Measurements from ENCODE around the gene NTN1.

The NTN1 gene

GRCh38 chr17:9178319-9178718 is 157.0 kb downstream of the NTN1 start:
- no peak for DNase-seq (ENCODE audit: low read depth, low spot score)
- no peak overlapping the region for H3K27ac ChIP-seq

GRCh38 chr17:9179602-9180001 is 158.3 kb downstream of the NTN1 start:
- no peak for DNase-seq (ENCODE audit: low read depth, low spot score)
- H3K27ac ChIP-seq = no peak overlapping the region

- no peak for DNase-seq (ENCODE audit: low read depth, low spot score)
- no peak overlapping the region for H3K27ac ChIP-seq
Observed at GRCh38 chr17:9181640-9182039, 160.3 kb downstream of the NTN1 start.

- no peak for DNase-seq (ENCODE audit: low read depth, low spot score)
- H3K27ac ChIP-seq = no peak overlapping the region
Observed at GRCh38 chr17:9183306-9183705, 162.0 kb downstream of the NTN1 start.

GRCh38 chr17:9185142-9185541 is 163.8 kb downstream of the NTN1 start:
- no peak overlapping the region for H3K27ac ChIP-seq
- no peak for DNase-seq (ENCODE audit: low read depth, low spot score)

GRCh38 chr17:9185688-9186284 is 164.5 kb downstream of the NTN1 start:
- H3K27ac ChIP-seq = no peak overlapping the region
- no peak for DNase-seq (ENCODE audit: low read depth, low spot score)

GRCh38 chr17:9187828-9188227 is 166.5 kb downstream of the NTN1 start:
- H3K27ac ChIP-seq = no peak overlapping the region
- DNase-seq (ENCODE audit: low read depth, low spot score) = no peak

GRCh38 chr17:9188367-9188766 is 167.1 kb downstream of the NTN1 start:
- DNase-seq (ENCODE audit: low read depth, low spot score) = no peak
- H3K27ac ChIP-seq = no peak overlapping the region

GRCh38 chr17:9189870-9190269 is 168.6 kb downstream of the NTN1 start:
- DNase-seq (ENCODE audit: low read depth, low spot score) = no peak
- no peak overlapping the region for H3K27ac ChIP-seq

- H3K27ac ChIP-seq = no peak overlapping the region
- no peak for DNase-seq (ENCODE audit: low read depth, low spot score)
Observed at GRCh38 chr17:9192010-9192409, 170.7 kb downstream of the NTN1 start.

GRCh38 chr17:9195411-9195810 is 174.1 kb downstream of the NTN1 start:
- H3K27ac ChIP-seq = no peak overlapping the region
- no peak for DNase-seq (ENCODE audit: low read depth, low spot score)

- no peak for DNase-seq (ENCODE audit: low read depth, low spot score)
- peak overlapping the region; percentile 20 for H3K27ac ChIP-seq
Observed at GRCh38 chr17:9195961-9196670, 174.8 kb downstream of the NTN1 start.

- DNase-seq (ENCODE audit: low read depth, low spot score) = no peak
Observed at GRCh38 chr17:9199571-9200551, 178.6 kb downstream of the NTN1 start.

GRCh38 chr17:9200699-9201359 is 179.5 kb downstream of the NTN1 start:
- no peak overlapping the region for H3K27ac ChIP-seq

More at GRCh38 chr17:9199571-9200551, 178.6 kb downstream of the NTN1 start:
- no peak overlapping the region for H3K27ac ChIP-seq

GRCh38 chr17:9202532-9202931 is 181.2 kb downstream of the NTN1 start:
- no peak overlapping the region for H3K27ac ChIP-seq

More at GRCh38 chr17:9200699-9201359, 179.5 kb downstream of the NTN1 start:
- DNase-seq (ENCODE audit: low read depth, low spot score) = no peak

GRCh38 chr17:9203771-9204425 is 182.6 kb downstream of the NTN1 start:
- H3K27ac ChIP-seq = no peak overlapping the region
- no peak for DNase-seq (ENCODE audit: low read depth, low spot score)

More at GRCh38 chr17:9202532-9202931, 181.2 kb downstream of the NTN1 start:
- no peak for DNase-seq (ENCODE audit: low read depth, low spot score)

- no peak for DNase-seq (ENCODE audit: low read depth, low spot score)
- no peak overlapping the region for H3K27ac ChIP-seq
Observed at GRCh38 chr17:9204637-9205329, 183.5 kb downstream of the NTN1 start.

- no peak for DNase-seq (ENCODE audit: low read depth, low spot score)
- H3K27ac ChIP-seq = no peak overlapping the region
Observed at GRCh38 chr17:9205520-9206409, 184.5 kb downstream of the NTN1 start.

Measured in epithelial cell of prostate (primary cell).